PC-9 (cell line): ENCODE data around the gene NECAB2. TPM values are rescaled to one million over a fixed set of nuclear protein-coding genes. Genes with fewer than 3 reads are reported as not detected.

Experiments used
- BruUV-seq: library from RNA; stranded (reverse); fragments of 400-500 nt; replicated peaks from 2 replicates; lab custom pipeline; 2021; lab: Mats Ljungman, UMichigan
- CTCF ChIA-PET: fragments of 300-600 bp; sonication (Branson Sonifier 250); formaldehyde crosslinking; loops from one replicate; lab custom pipeline; 2022; ENCODE audit warnings: antibody characterized with exemption; lab: Charles Lee
- POLR2A ChIA-PET: fragments of 300-600 bp; sonication (Branson Sonifier 250); formaldehyde crosslinking; loops from one replicate; lab custom pipeline; 2022; ENCODE audit warnings: antibody characterized with exemption; ENCODE audit not compliant: unreplicated experiment; lab: Charles Lee
- DNase-seq, 2 experiments: peaks; one replicate each; pipeline versions ENCODE4 v3.0.0 to v3.0.0-alpha.2; 2015 to 2022; ENCODE audit warnings: mixed read lengths in 1 of 2
- H2AFZ ChIP-seq: fragments of 200-600 bp; sonication (generic); 2 replicates; pipeline ENCODE4 v1.8.1; 2017; ENCODE audit warnings: antibody characterized with exemption
- H3F3A ChIP-seq: fragments of 200-600 bp; sonication (generic); 2 replicates; pipeline ENCODE4 v1.8.1; 2017; ENCODE audit warnings: antibody characterized with exemption, mild to moderate bottlenecking, low read depth; ENCODE audit not compliant: insufficient read depth
- H3K27ac ChIP-seq: fragments of 200-600 bp; sonication (generic); 2 replicates; pipeline ENCODE4 v1.6.1; 2016; ENCODE audit warnings: mixed run types
- H3K27me3 ChIP-seq: fragments of 200-600 bp; sonication (generic); 2 replicates; pipeline ENCODE4 v1.6.1; 2016; ENCODE audit warnings: low read depth, mixed run types; ENCODE audit not compliant: insufficient read depth
- H3K36me3 ChIP-seq: fragments of 200-600 bp; sonication (generic); 2 replicates; pipeline ENCODE4 v1.6.1; 2016; ENCODE audit warnings: low read depth, mixed run types
- H3K4me1 ChIP-seq: fragments of 200-600 bp; sonication (generic); replicated peaks from 2 replicates; pipeline ENCODE4 v1.6.1; 2016; ENCODE audit warnings: mixed run types; ENCODE audit not compliant: insufficient read depth
- H3K4me2 ChIP-seq: fragments of 200-600 bp; sonication (generic); 2 replicates; pipeline ENCODE4 v1.6.1; 2017; ENCODE audit warnings: mixed run types
- H3K4me3 ChIP-seq: fragments of 200-600 bp; sonication (generic); 2 replicates; pipeline ENCODE4 v1.6.1; 2016; ENCODE audit warnings: mixed run types
- H3K79me2 ChIP-seq: fragments of 200-600 bp; sonication (generic); 2 replicates; pipeline ENCODE4 v1.6.1; 2017; ENCODE audit warnings: low read depth, mixed run types
- H3K9me2 ChIP-seq: fragments of 200-600 bp; sonication (generic); 2 replicates; pipeline ENCODE4 v1.8.1; 2017; ENCODE audit warnings: mild to moderate bottlenecking; ENCODE audit not compliant: insufficient read depth
- H3K9me3 ChIP-seq: fragments of 200-600 bp; sonication (generic); 2 replicates; pipeline ENCODE4 v1.8.1; 2016; ENCODE audit warnings: low read depth; ENCODE audit not compliant: insufficient read depth
- H4K20me1 ChIP-seq: fragments of 200-600 bp; sonication (generic); 2 replicates; pipeline ENCODE4 v1.8.1; 2017; ENCODE audit not compliant: insufficient read depth
- CTCF ChIP-seq: fragments of 200-600 bp; sonication (generic); conservative IDR thresholded peaks from 2 replicates; pipeline ENCODE4 v1.6.1; 2017; ENCODE audit warnings: mixed run types, antibody characterized with exemption, mild to moderate bottlenecking, moderate library complexity
- EZH2 ChIP-seq: fragments of 200-600 bp; sonication (generic); IDR thresholded peaks from 2 replicates; pipeline ENCODE4 v1.8.0; 2017; ENCODE audit warnings: antibody characterized with exemption, low read depth
- intact Hi-C: fragments of 100-400 bp; cut with micrococcal nuclease; formaldehyde crosslinking; loops from one replicate; pipeline ENCODE4 v1.10.0; 2022; ENCODE audit not compliant: unreplicated experiment
- total RNA-seq: library from RNA; stranded (reverse); gene quantifications from 2 replicates; pipeline ENCODE4 v1.2.3, GENCODE V29; 2021

Gene NECAB2
- total RNA-seq, 1 experiment from 2014 or later: 0.74 TPM

- POLR2A ChIA-PET: no interaction called here
- Histone ChIP-seq H3K36me3 (no peaks in the 10 kb centered on the region), H3K27ac (no peak overlapping the region), H4K20me1 (no peaks in the 10 kb centered on the region), H3F3A (no peaks in the 10 kb centered on the region), H3K79me2 (no peaks in the 10 kb centered on the region), H3K4me1 (no peaks in the 10 kb centered on the region), H3K27me3 (no peaks in the 10 kb centered on the region), H2AFZ (no peak overlapping the region), H3K9me2 (no peaks in the 10 kb centered on the region), H3K4me2 (no peak overlapping the region), H3K9me3 (no peaks in the 10 kb centered on the region), H3K4me3 (no peak overlapping the region)
- intact Hi-C loops: no loop called here
- no TSS peak for BruUV-seq
- CTCF ChIA-PET: no interaction called here
- TF ChIP-seq CTCF (no peak), EZH2 (no peak)
- DNase-seq: no peak
These were observed 9.2 kb downstream of the NECAB2 start for GRCh38 chr16:83977056-83977815.

GRCh38 chr16:83978401-83978904 lies 10.4 kb downstream of the NECAB2 start:
- Histone ChIP-seq H4K20me1 (no peaks in the 10 kb centered on the region), H3K9me3 (no peaks in the 10 kb centered on the region), H3K4me1 (no peaks in the 10 kb centered on the region), H3K4me2 (no peak overlapping the region), H3K79me2 (no peaks in the 10 kb centered on the region), H3K36me3 (no peaks in the 10 kb centered on the region), H3K4me3 (no peak overlapping the region), H3K27ac (no peak overlapping the region), H3K9me2 (no peaks in the 10 kb centered on the region), H3K27me3 (no peaks in the 10 kb centered on the region), H2AFZ (no peak overlapping the region), H3F3A (no peaks in the 10 kb centered on the region)
- POLR2A ChIA-PET: interaction anchor here (0.7 kb wide), 1 partner anchor 178 kb away, joined by 4 read pairs; no protein-coding TSS in a partner anchor
- TF ChIP-seq CTCF (no peak), EZH2 (no peak)
- CTCF ChIA-PET: no interaction called here
- DNase-seq: no peak
- BruUV-seq: no TSS peak
- intact Hi-C loops: no loop called here

- H3K27me3 ChIP-seq: no peaks in the 10 kb centered on the region
- BruUV-seq: no TSS peak
- H3K4me1 ChIP-seq: no peaks in the 10 kb centered on the region
- no peak overlapping the region for H3K27ac ChIP-seq
- no peaks in the 10 kb centered on the region for H3K9me3 ChIP-seq
- intact Hi-C loops: no loop called here
- H3K4me3 ChIP-seq: no peak overlapping the region
- DNase-seq: no peak
- CTCF ChIA-PET: no interaction called here
- POLR2A ChIA-PET: interaction anchor here (0.5 kb wide), 1 partner anchor 66 kb away, joined by 5 read pairs; no protein-coding TSS in a partner anchor
- no peak overlapping the region for H2AFZ ChIP-seq
- no peaks in the 10 kb centered on the region for H3K9me2 ChIP-seq
- no peak overlapping the region for H3K4me2 ChIP-seq
- H3F3A ChIP-seq: no peaks in the 10 kb centered on the region
- TF ChIP-seq CTCF (no peak), EZH2 (no peak)
- H3K79me2 ChIP-seq: no peaks in the 10 kb centered on the region
- H4K20me1 ChIP-seq: no peaks in the 10 kb centered on the region
- H3K36me3 ChIP-seq: no peaks in the 10 kb centered on the region
These were observed 11.4 kb downstream of the NECAB2 start for GRCh38 chr16:83979441-83979840.
